ENCODE results near the gene TEKT1.

Gene TEKT1

GRCh38 chr17:6755731-6756184 lies 75.8 kb downstream of the TEKT1 start, which contains the start of gene XAF1:
XAF1 (plus strand) TSS chr17:6756046; CDS start chr17:6756079, 33 bp downstream.
- no peak for DNase-seq

DNA sequence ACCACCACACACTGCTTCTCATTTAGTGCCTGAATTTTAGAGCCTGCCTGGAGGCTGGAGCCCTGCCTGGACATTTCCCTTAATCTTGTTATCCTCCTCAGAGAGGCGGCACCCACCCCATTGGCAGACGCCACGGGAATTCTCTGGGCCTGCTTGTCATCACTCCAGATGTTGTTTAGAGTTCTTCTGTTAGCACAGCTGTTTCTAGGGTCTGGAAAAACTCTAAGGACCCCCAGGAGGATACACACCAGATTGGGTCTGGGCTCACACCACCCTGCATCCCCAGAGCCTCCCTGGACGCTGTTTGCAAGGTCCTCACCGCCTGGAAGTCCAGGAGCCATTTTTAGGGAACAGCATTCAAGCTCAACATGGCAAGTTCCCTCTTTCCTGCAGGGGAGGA lies 76.2 kb downstream of the TEKT1 start:
- no peak for DNase-seq

GRCh38 chr17:6753546-6753945 lies 78.0 kb downstream of the TEKT1 start:
- DNase-seq = no peak

DNA sequence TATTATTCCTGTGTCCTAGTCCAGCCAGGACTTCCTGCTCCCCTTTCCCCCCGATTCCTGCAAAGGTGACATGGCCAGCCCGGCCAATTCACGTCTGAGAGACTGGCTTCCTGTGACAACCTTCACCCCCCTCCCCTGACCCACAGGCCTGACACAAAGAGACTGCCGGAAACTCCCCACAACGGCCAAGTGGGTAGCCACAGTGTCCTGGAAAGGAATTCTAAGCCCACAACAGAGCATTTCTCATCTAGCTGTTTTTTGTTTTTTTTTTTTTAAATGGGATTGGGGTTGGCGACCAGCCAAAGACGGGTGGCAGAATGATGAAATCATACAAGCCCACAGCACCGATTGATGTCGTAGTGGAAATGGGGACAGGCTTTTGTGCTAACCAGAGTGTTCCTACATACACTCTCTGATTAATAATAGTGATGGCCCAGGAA lies 78.5 kb downstream of the TEKT1 start:
- DNase-seq = no peak

DNA sequence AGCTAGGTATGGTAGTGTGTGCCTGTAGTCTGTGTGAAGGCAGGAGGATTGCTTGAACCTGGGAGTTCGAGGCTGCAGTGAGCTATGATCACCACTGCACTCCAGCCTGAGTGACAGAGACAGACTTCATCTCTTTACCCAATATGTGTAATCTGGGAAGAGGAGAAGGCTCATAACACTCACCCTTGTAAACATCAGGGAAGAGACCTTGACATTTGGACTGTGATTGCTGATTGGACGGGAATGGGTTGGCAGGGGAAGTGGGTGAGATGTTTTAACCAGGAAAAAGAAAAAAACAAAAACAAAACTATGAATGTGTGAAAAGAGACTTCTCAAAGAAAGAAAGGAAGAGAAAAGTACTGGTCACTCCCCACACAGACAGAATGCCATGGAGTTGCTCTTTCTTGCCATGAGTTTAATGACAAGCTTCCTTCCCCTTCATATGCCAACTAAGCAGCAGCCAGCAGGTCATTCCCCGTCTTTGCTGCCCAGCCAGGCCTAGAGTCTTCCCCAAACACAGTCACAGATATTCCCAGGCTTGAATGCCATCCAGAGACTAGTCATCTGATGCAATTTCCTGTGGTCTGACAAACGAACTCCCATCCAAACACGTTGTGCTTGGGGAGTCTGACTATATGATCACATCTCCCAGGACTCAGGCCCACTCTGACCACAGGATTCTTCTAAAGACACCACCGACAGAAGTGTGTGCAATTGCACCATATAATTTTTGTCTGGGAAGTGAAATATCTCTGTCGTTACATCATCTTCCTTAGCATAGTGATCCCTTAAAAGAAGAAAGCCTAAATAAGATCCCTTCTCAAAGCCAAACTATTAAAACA lies 79.2 kb downstream of the TEKT1 start:
- no peak for DNase-seq

DNA sequence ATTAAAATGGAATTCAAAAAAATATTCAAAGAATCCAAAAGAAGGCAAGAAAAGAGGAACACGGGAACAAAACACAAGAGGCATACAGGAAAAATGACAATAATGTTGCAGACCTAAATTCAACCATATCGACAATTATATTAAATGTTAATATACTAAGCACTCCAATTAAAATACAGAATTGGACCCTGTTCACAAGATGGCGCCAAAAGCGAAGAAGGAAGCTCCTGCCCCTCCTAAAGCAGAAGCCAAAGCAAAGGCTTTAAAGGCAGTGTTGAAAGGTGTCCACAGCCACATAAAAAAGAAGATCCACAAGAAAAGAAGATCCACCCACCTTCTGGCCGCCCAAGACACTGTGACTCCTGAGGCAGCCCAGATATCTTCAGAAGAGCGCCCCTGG lies 82.0 kb downstream of the TEKT1 start:
- no peak for DNase-seq

GRCh38 chr17:6748617-6749016 lies 82.9 kb downstream of the TEKT1 start:
- no peak for DNase-seq
